OCI-LY7 (cell line): ENCODE measurements around the gene TAF1C.

ENCODE experiments used
- CTCF ChIP-seq: fragments of 200-600 bp; sonication (generic); conservative IDR thresholded peaks from 2 replicates; pipeline ENCODE4 v1.5.1; 2014; ENCODE audit warnings: mild to moderate bottlenecking, antibody characterized with exemption, low read length, moderate library complexity, mixed read lengths
- EZH2phosphoT487 ChIP-seq: fragments of 200-600 bp; sonication (generic); IDR thresholded peaks from 2 replicates; pipeline ENCODE4 v1.6.1; 2018; ENCODE audit warnings: low read depth, borderline replicate concordance, mild to moderate bottlenecking, mixed run types, antibody characterized with exemption, low read length, moderate library complexity, mixed read lengths

GRCh38 chr16:84232969-84233368 is 46.1 kb upstream of the TAF1C start:
- TF ChIP-seq CTCF: no peak
- TF ChIP-seq EZH2phosphoT487: no peak
